Measurements from ENCODE around the gene UNC5CL.

DNA sequence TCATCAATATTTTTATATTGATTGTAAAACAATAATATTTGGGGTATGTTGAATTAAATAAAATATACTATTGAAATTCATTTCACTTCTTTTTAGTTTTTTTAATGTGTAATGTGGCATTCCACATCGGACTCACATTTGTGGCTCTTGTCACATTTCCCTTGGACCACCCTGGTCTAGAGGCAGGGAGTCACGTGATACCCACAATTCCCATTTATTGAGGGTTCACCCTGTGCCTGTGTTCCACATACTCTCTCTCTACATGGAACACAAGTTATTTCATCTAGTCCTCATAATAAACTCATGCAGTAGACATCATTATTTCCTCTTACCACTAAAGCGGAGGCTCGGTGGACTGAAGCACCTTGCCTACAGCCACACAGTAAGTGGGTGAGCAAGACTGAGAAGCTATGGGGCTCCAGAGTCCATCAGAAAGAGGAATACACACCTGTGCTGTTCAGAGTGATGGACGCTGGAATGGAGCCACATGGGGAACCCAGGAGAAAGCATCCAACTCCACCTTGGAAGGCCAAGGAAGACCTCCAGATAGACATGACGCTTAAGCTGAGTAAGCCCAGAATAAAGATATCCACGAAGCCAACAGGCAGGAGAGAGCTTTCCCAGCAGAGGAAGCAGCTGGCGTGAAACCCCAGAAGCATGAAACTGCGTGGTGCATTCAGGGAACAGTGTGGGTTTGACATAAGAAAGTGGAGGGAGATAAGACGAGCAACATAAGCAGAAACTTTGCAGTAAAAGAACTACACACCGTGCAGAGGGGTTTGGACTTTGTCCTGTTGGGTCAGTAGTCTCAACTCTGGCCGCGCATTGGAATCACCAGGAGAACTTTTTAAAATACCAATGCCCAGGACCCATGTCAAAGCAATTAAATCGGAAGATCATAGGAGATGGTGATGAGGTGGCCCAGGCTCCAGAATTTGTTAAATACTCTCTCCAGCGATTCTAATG lies 49.5 kb downstream of the UNC5CL start:
- TF ChIP-seq, protein P1, sequence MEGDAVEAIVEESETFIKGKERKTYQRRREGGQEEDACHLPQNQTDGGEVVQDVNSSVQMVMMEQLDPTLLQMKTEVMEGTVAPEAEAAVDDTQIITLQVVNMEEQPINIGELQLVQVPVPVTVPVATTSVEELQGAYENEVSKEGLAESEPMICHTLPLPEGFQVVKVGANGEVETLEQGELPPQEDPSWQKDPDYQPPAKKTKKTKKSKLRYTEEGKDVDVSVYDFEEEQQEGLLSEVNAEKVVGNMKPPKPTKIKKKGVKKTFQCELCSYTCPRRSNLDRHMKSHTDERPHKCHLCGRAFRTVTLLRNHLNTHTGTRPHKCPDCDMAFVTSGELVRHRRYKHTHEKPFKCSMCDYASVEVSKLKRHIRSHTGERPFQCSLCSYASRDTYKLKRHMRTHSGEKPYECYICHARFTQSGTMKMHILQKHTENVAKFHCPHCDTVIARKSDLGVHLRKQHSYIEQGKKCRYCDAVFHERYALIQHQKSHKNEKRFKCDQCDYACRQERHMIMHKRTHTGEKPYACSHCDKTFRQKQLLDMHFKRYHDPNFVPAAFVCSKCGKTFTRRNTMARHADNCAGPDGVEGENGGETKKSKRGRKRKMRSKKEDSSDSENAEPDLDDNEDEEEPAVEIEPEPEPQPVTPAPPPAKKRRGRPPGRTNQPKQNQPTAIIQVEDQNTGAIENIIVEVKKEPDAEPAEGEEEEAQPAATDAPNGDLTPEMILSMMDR (IDR thresholded peaks at IDR 0.05): no peak
- no peak for TF ChIP-seq EZH2 (IDR thresholded peaks at IDR 0.05; ENCODE audit: borderline replicate concordance, insufficient read depth, low read depth, low read length, poor library complexity, severe bottlenecking)
